NK-92 treated with Interleukin-12 subunit alpha and Interleukin-12 subunit beta, amount 100 ng/mL, for 24 hours (cell line): ENCODE results near the gene FURIN.
A peak's percentile ranks its signal among the peaks of the same experiment; 100 is the strongest.
"Not testable (repeated sequence)": the region's sequence is repeated elsewhere in the genome, so short reads cannot be mapped to it uniquely, and the experiment has no call there.

Experiments used
- DNase-seq: peaks from one replicate; lab custom pipeline; 2025; lab: John Stamatoyannopoulos, UW

Gene FURIN

GRCh38 chr15:90844696-90845095, 23.7 kb upstream of the FURIN start:
- DNase-seq, result no peak

DNA sequence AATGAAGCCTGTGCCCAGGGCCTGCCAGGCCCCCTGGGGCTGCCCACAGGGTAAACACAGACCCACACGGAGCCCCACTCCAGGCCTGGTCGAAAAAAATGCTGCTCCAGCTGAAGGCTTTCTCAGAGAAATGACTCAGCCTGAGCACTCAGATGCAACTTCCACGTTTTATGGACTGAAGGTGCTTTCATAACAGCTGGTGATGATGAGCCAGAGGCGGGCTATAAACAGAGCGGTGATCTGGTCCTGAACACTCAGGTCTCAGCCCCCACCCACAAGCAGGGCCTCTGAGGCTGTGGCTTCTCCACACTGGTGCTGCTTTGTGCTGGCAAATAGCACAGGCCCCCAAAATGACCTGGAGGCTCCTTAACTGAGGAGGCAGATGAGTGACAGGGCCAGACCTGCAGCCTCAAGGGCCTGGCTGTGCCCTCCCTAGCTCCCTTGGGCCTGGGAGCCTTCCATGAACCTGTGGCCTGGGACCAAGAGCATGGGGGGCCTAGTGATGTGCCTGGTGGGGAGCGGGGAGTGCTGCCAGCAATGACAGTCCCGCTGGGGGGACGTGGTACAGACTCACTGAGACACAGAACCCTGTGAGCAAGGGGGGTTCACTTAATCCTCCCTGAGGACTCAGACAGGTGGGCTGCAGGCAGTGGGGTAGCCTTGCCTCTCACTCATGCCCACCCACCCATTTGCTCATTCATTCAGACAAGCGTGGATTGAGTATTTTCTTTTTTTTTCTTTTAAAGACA, 23.0 kb upstream of the FURIN start:
- DNase-seq, result peak; percentile 25

GRCh38 chr15:90849424-90849823, 19.0 kb upstream of the FURIN start:
- DNase-seq, result not testable (repeated sequence)

- no peak for DNase-seq
These were observed 17.3 kb upstream of the FURIN start for GRCh38 chr15:90851114-90851513.

DNA sequence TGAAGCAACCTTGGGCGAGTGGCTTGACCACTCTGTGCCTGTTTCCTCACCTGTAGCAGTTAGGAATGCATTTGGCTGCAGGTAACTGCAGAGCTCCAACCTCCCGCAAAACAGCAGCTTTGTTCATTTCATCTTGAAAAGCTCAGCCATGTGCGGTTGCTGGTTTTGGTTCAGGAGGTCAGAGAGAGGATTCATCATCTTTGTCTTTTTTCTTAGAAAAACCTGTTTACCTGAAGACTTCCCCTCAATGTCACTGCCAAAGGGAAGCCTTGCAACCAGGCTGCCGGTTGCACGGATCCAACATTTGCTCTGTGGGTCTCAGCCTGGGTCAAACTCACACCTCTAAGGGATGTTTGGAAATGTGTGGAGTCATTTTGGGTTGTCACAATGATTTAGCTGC, 16.4 kb upstream of the FURIN start:
- DNase-seq, result no peak

GRCh38 chr15:90855139-90855538, 13.2 kb upstream of the FURIN start:
- DNase-seq, result no peak

- DNase-seq, result no peak
These were observed 11.1 kb upstream of the FURIN start for GRCh38 chr15:90857337-90857736.

GRCh38 chr15:90857883-90858443, 10.4 kb upstream of the FURIN start:
- DNase-seq, result no peak

GRCh38 chr15:90859234-90860131, 8.9 kb upstream of the FURIN start:
- no peak for DNase-seq

DNA sequence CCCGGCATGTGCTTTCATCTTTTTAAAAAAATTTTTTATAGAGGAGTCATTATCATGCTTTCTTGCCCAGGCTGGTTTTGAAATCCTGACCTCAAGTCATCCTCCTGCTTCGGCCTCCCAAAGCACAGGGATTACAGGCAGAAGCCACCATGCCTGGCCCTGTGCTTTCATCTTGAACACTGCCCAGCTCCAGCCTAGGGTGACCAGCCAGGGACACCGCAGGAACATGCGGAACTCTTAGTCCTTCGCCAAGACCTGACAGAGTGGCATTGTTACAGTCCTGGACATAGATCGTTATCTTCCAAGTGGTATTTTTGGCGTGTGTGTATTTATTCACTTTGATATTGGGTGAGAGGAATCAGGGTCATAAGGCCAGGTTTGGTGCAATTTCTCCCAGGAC, 7.9 kb upstream of the FURIN start:
- no peak for DNase-seq

GRCh38 chr15:90860942-90861675, 7.3 kb upstream of the FURIN start:
- no peak for DNase-seq

DNA sequence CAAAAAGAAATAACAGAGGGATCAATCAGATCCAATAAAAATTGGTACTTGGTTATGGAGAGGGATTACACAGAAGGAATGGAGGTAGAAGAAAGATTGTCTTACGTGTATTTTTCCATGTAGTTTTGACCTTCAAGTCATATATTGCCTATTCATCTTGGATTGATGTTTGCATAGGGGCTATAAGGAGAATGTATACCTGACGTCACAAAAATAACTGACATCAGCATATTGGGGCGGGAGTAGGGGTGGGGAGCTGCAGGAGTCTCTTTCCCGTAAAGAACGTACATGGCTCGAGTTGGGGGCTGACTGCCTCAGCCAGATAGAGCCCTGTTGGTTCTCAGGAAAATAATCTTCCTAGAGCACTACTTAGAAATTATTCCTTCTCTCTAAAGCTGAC, 5.9 kb upstream of the FURIN start:
- no peak for DNase-seq

DNA sequence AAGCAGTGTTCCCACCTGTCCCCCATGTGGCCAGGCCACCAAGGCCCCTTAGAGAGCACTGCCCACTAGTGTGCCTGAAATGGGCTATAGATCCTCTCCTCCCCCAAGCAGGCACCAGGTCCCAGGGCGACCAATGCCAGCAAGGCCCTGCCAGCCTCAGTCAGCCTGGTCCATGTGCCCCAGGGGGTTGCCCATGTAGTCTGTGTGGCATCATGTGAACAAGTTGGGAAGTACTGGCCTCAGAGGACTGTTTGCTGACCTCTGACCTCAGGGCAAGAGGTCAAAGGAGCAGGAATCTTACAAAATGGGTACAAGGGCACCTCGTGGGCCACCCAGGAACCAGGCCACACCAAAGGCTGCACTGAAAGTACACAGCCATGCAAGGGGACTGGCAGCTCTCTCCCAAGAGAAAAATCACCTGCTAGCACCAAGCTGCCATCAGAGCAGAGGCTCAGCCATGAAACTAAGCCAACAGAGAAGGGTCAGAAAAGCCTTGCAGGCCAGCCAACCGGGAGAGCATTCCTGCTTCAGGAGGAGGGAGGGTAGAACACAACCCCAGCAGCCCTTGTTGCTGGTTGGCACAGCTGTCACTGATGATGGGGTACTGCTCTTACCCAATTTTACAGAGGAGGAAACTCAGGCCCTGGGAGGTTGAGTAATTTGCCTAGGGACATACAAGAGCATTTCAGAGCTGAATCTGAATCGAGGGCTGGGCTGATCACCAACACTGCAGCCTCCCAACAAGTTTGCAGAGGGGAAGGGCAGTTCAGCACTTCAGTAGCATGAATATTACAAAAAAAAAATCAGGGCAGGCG, 5.2 kb upstream of the FURIN start:
- DNase-seq, result no peak

- no peak for DNase-seq
These were observed 4.4 kb upstream of the FURIN start for GRCh38 chr15:90863987-90864386.

- no peak for DNase-seq
These were observed 3.9 kb upstream of the FURIN start for GRCh38 chr15:90864507-90864906.

- DNase-seq, result no peak
These were observed 2.7 kb upstream of the FURIN start for GRCh38 chr15:90865702-90866101.

GRCh38 chr15:90866161-90866715, 2.1 kb upstream of the FURIN start:
- no peak for DNase-seq

DNA sequence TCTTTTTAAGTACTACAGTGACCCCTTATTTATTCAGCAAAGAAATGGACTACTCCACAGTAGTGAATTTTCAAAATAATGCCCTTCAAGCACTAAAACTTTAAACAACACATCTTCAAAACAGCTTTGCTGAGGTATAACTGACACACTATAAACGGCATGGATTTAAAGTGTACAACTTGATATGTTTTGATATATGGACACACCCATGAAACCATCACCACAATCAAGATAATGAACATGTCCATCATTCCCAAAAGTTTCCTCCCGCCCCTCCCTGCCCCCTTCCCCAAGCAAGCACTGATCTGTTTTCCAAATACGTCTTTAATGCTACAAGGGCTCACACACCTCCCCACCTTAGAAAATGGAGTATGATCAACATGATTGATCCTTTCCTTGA, 1.6 kb upstream of the FURIN start:
- DNase-seq, result no peak

DNA sequence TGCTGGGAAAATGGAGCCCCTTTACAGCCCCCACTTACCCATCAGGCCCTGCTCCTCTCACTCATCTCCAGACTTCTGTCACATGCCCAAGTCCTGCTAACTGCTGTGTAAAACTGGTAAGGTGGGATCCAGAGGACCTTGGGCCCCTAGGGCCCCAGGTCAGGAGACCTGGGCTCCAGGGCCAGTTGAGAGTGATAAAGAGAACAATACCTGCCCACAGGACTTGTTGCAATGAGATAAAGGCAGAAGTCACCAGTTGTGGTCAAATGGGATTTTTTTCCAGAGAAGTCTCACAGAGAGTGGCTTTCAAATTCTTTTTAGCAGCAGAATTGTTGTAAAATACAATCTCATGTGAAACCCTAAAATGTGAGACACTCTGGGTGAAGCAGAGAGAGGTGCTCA, 753 bp downstream of the FURIN start:
- DNase-seq, result no peak

DNA sequence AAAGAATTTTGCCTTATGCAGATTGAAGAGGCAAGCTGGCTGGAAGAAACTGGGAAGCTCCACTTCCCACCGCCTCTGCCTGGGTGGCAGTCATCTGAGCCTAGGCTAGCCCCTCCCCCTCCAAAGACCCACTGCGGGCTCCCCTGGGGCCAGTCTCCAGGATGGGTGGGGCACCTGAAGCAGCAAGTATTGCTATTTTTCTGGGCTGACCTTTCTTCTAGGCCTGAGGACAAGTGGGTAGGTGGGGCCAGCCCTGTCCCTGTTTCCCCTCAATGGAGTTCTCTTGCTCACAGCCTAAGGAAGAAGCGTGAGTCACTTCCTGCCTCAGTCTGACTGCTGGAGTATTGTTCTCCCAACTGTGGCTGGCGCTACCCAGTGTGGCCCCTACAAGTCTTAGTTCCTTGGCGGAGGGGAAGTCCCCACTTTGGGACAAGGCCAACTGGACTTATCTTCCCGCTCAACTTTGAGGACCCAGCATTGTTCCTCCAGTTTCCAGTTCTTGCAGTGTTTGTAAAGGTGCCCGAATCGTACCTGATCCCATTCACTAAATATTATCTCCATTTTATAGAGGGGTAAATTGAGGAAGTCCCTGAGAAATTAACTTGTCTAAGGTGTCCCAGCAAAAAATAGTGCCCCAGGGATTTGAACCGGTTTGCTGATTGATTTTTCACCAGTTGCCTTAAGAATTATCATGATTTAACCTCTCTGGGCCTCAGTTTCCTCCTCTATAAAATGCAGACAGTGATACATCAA, 1.4 kb downstream of the FURIN start:
- DNase-seq, result peak; percentile 29
